DND-41 (cell line): ENCODE measurements around the gene RPS24.

Experiments used
- ATAC-seq: fragments of 200-7000 bp; cut with Tn5 transposase; 3 replicates; pipeline ENCODE4 v1.9.1; 2021; ENCODE audit warnings: low read depth; ENCODE audit not compliant: insufficient read depth
- DNase-seq: peaks from one replicate; pipeline ENCODE4 v3.0.0-alpha.2; 2020
- H2AFZ ChIP-seq: 2 replicates; pipeline ENCODE4 v1.6.0; 2012; ENCODE audit warnings: low read depth, low read length
- H3K27ac ChIP-seq: 2 replicates; pipeline ENCODE4 v1.5.1; 2012; ENCODE audit warnings: low read length, inconsistent platforms
- H3K27me3 ChIP-seq: fragments of 200-600 bp; sonication (generic); 2 replicates; pipeline ENCODE4 v1.6.0; 2012; ENCODE audit warnings: low read length, mild to moderate bottlenecking, inconsistent platforms; ENCODE audit not compliant: insufficient read depth, poor library complexity
- H3K36me3 ChIP-seq: 2 replicates; pipeline ENCODE4 v1.5.1; 2012; ENCODE audit warnings: low read length, inconsistent platforms; ENCODE audit not compliant: insufficient read depth
- H3K4me1 ChIP-seq: 2 replicates; pipeline ENCODE4 v1.5.1; 2012; ENCODE audit warnings: mild to moderate bottlenecking, low read length; ENCODE audit not compliant: insufficient read depth
- H3K4me2 ChIP-seq: 2 replicates; pipeline ENCODE4 v1.6.0; 2012; ENCODE audit warnings: mild to moderate bottlenecking, moderate library complexity, low read length, inconsistent platforms; ENCODE audit not compliant: insufficient read depth
- H3K4me3 ChIP-seq, 2 experiments: fragments of 200-600 bp in 1 of 2; shearing (Covaris generic) in 1 of 2; 2 replicates each; pipeline ENCODE4 v1.5.1; 2012 to 2016; ENCODE audit warnings: inconsistent platforms in 2 of 2, low read length in 2 of 2, mild to moderate bottlenecking in 2 of 2, low read depth in 1 of 2, moderate library complexity in 1 of 2
- H3K79me2 ChIP-seq: 2 replicates; pipeline ENCODE4 v1.6.0; 2012; ENCODE audit warnings: low read length, inconsistent platforms; ENCODE audit not compliant: insufficient read depth
- H3K9ac ChIP-seq: 2 replicates; pipeline ENCODE4 v1.6.0; 2012; ENCODE audit warnings: low read depth, mild to moderate bottlenecking, inconsistent platforms, low read length, moderate library complexity
- H3K9me3 ChIP-seq: 2 replicates; pipeline ENCODE4 v1.5.1; 2012; ENCODE audit warnings: low read length, moderate library complexity, mild to moderate bottlenecking, inconsistent platforms; ENCODE audit not compliant: insufficient read depth, severe bottlenecking
- H4K20me1 ChIP-seq: 2 replicates; pipeline ENCODE4 v1.6.0; 2012; ENCODE audit warnings: low read length; ENCODE audit not compliant: insufficient read depth
- EZH2 ChIP-seq: IDR thresholded peaks from 3 replicates; pipeline ENCODE4 v1.6.1; 2012; ENCODE audit warnings: borderline replicate concordance, low read depth, mild to moderate bottlenecking, moderate library complexity, low read length, inconsistent platforms; ENCODE audit not compliant: severe bottlenecking
- TF ChIP-seq, protein P1 (sequence below): IDR thresholded peaks from 2 replicates; pipeline ENCODE4 v1.5.1; 2012; ENCODE audit warnings: borderline replicate concordance, low read length, moderate library complexity, mild to moderate bottlenecking; ENCODE audit not compliant: poor library complexity, severe bottlenecking; ENCODE audit errors: extremely low read depth

Gene RPS24

DNA sequence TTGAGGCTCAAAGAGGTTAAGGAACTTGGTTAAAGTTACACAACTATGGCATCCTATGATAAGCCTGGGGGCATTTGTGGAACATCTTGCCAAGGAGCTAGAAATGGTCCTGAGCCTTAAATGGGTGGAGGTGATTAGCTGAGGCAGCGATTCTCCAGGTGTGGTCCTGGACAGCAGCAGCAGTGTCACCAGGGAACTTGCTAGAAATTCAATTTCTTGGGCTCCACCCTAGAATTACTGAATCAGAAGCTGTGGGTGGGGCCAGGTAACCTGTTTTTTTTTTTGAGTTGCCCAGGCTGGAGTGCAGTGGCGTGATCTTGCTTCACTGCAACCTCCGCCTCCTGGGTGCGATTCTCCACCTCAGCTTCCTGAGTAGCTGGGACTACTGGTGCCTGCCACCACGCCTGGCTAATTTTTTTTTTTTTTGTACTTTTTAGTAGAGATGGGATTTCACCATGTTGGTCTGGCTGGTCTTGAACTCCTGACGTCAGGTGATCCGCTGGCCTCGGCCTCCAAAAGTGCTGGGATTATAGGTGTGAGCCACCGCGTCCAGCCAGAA, 13.1 kb downstream of the RPS24 start:
- Histone ChIP-seq H2AFZ (no peak overlapping the region), H3K27me3 (no peaks in the 10 kb centered on the region), H4K20me1 (peaks cover 14% of the 10 kb centered on the region), H3K4me3 (no peak overlapping the region), H3K9me3 (no peaks in the 10 kb centered on the region), H3K9ac (no peak overlapping the region), H3K4me1 (no peaks in the 10 kb centered on the region; the same call in 1 of the 2 replicates), H3K36me3 (peaks cover 10% of the 10 kb centered on the region), H3K79me2 (no peaks in the 10 kb centered on the region), H3K27ac (no peak overlapping the region), H3K4me2 (no peak overlapping the region)
- DNase-seq (no peak), ATAC-seq (no peak)
- TF ChIP-seq EZH2 = no peak
- TF ChIP-seq, protein P1, sequence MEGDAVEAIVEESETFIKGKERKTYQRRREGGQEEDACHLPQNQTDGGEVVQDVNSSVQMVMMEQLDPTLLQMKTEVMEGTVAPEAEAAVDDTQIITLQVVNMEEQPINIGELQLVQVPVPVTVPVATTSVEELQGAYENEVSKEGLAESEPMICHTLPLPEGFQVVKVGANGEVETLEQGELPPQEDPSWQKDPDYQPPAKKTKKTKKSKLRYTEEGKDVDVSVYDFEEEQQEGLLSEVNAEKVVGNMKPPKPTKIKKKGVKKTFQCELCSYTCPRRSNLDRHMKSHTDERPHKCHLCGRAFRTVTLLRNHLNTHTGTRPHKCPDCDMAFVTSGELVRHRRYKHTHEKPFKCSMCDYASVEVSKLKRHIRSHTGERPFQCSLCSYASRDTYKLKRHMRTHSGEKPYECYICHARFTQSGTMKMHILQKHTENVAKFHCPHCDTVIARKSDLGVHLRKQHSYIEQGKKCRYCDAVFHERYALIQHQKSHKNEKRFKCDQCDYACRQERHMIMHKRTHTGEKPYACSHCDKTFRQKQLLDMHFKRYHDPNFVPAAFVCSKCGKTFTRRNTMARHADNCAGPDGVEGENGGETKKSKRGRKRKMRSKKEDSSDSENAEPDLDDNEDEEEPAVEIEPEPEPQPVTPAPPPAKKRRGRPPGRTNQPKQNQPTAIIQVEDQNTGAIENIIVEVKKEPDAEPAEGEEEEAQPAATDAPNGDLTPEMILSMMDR = no peak

- H3K27me3 ChIP-seq = no peaks in the 10 kb centered on the region
- no peak overlapping the region for H3K27ac ChIP-seq
- H3K9me3 ChIP-seq = no peaks in the 10 kb centered on the region
- DNase-seq (peak; percentile 82), ATAC-seq (peak; percentile 84)
- no peak overlapping the region for H3K4me2 ChIP-seq
- H3K4me3 ChIP-seq = no peak overlapping the region
- H3K9ac ChIP-seq = no peak overlapping the region
- H2AFZ ChIP-seq = no peak overlapping the region
- no peaks in the 10 kb centered on the region for H3K79me2 ChIP-seq
- peaks cover 4% of the 10 kb centered on the region; the same call in 1 of the 2 replicates for H3K36me3 ChIP-seq
- H4K20me1 ChIP-seq = peaks cover 9% of the 10 kb centered on the region
- TF ChIP-seq, protein P1 = peak; percentile 95
- TF ChIP-seq EZH2 = no peak
- H3K4me1 ChIP-seq = no peaks in the 10 kb centered on the region; the same call in 1 of the 2 replicates
Measured at GRCh38 chr10:78047314-78047891, 13.7 kb downstream of the RPS24 start.

- no peaks in the 10 kb centered on the region; the same call in 1 of the 2 replicates for H3K4me1 ChIP-seq
- no peak for DNase-seq
- ATAC-seq = no peak
Measured at GRCh38 chr10:78049851-78050250, 16.2 kb downstream of the RPS24 start.

More at GRCh38 chr10:78049851-78050250, 16.2 kb downstream of the RPS24 start:
- Histone ChIP-seq H3K79me2 (no peaks in the 10 kb centered on the region), H3K4me2 (no peak overlapping the region), H3K27ac (no peak overlapping the region), H3K9me3 (no peaks in the 10 kb centered on the region), H3K27me3 (no peaks in the 10 kb centered on the region), H3K36me3 (no peaks in the 10 kb centered on the region), H3K4me3 (no peak overlapping the region), H3K9ac (no peak overlapping the region), H4K20me1 (no peaks in the 10 kb centered on the region), H2AFZ (no peak overlapping the region)
- no peak for TF ChIP-seq EZH2
- TF ChIP-seq, protein P1 = no peak
